ENCODE data around the gene POTEC. TPM values are rescaled to one million over a fixed set of nuclear protein-coding genes. Genes with fewer than 3 reads are reported as not detected.
"Not testable (repeated sequence)": the region's sequence is repeated elsewhere in the genome, so short reads cannot be mapped to it uniquely, and the experiment has no call there.

Gene POTEC
- total RNA-seq, 1 donor from 2014 or later = not detected

DNA sequence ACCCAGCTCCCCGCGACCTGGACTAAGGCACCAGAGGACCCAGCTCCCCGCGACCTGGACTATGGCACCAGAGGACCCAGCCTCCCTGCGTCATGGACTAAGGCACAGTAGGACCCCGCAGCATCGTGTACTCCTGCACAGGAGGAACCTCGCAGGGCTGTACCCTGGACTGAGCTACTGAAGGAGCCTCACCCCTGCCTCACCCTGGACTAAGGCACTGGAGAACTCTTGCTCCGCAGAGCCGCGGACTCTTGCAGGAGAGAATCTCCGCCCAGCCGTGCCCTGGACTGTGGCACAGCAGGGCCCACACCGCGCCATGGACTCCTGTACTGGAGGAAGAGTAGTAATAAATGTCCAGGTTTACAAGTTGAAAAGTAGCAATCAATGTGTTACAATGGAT is 67.9 kb downstream of the POTEC start:
- ATAC-seq (ENCODE audit: low read depth); DNase-seq; H3K27me3 Mint-ChIP-seq; H3K27ac Mint-ChIP-seq; H3K4me1 Mint-ChIP-seq; H3K9me3 Mint-ChIP-seq; H3K4me3 Mint-ChIP-seq; intact Hi-C loops (cut with micrococcal nuclease); CTCF ChIA-PET; H3K36me3 Mint-ChIP-seq (ENCODE audit: low read depth); POLR2A ChIA-PET: not testable (repeated sequence)

DNA sequence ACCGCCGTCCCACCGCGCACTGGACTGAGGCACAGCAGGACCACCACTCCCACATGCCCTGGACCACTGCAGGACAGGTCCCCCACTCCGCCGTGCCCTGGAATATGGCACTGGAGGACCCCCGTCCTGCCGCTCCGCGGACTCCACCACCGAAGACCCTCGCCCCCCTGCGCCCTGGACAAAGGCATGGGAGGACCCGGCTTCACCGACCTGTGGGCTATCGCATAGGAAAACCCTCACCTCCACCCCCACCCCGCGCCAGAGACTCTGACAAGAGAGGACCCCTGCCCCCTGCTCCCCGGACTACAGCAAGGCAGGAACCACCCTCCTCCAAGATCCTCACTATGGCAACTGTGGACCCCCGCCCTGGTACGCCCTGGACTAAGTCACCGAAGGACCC is 68.6 kb downstream of the POTEC start:
- H3K36me3 Mint-ChIP-seq (ENCODE audit: low read depth); H3K27me3 Mint-ChIP-seq; intact Hi-C loops (cut with micrococcal nuclease); CTCF ChIA-PET; POLR2A ChIA-PET; H3K4me1 Mint-ChIP-seq; H3K9me3 Mint-ChIP-seq; DNase-seq; H3K4me3 Mint-ChIP-seq; H3K27ac Mint-ChIP-seq; ATAC-seq (ENCODE audit: low read depth): not testable (repeated sequence)

DNA sequence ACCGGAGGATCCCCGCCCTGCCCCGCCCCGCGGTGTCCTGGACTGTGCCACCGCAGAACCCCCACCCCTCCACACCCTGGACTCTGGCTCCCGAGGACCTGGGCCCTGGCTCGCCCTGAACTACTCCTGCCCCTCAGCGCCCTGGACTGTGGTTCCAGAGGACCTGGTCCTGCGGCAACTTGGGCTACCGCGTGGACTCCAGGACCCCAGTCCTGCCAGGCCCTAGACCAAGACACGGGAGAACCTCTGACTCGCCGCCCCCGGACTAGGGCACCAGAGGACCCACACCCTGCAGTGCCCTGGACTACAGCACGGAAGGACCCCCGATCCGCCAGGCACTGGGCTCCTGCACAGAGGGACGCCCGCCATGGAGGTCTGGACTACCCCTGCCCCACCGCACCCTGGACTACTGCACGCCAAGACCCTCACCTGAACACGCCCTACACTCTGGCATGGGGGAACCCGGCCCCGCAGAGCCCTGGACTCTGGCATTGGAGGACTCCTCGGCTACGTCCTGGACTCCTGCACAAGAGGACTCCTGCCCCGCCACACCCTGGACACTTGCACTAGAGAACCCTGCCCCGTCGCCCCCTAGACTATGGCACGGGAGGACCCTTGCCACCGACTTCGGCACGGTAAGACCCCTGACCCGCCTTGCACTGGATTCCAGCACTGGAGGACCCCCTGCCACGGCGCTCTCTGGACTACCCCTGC is 69.2 kb downstream of the POTEC start:
- POLR2A ChIA-PET = not testable (repeated sequence)

DNA sequence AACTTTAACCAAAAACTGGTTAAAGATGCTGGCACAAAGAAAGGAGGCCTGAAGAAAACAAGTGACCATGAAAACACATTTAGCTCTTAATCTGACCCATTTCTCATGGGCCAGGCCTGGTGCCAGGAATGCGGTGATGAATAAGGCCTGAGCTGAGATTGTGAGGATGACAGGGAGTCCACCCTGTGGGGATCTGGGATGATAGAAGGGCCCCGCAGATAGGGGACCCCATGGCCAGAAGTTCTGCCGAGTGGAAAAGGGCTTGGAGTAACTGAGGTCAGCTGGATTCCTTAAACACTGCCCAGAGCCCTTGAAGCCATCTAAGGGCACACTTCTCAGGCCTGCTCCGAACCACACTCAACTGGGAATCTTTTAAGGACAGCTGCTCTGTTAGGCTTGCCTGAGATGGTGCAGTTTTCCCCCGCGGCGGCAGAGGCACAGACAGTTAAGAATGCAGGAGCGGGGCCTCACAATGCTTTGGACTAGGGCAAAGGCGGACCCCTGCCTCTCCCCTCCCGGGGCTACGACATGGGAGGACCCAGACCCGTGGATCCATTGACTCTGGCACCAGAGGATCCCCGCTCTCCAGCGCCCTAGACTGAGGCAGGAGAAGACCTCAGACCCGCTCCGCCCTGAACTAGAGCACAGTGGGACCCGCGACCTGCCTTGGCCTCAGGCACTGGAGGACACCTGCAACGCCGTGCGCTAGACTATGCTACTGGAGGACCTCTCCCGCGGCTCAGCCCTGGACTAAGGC is 70.0 kb downstream of the POTEC start:
- H3K27ac Mint-ChIP-seq; H3K4me3 Mint-ChIP-seq; ATAC-seq (ENCODE audit: low read depth); DNase-seq; intact Hi-C loops (cut with micrococcal nuclease); H3K9me3 Mint-ChIP-seq; POLR2A ChIA-PET; H3K36me3 Mint-ChIP-seq (ENCODE audit: low read depth); H3K4me1 Mint-ChIP-seq; CTCF ChIA-PET; H3K27me3 Mint-ChIP-seq: not testable (repeated sequence)

More for the DNA sequence above, 69.2 kb downstream of the POTEC start:
- DNase-seq; H3K9me3 Mint-ChIP-seq; ATAC-seq (ENCODE audit: low read depth); H3K36me3 Mint-ChIP-seq (ENCODE audit: low read depth); H3K4me1 Mint-ChIP-seq; H3K4me3 Mint-ChIP-seq; H3K27me3 Mint-ChIP-seq; CTCF ChIA-PET; intact Hi-C loops (cut with micrococcal nuclease); H3K27ac Mint-ChIP-seq: not testable (repeated sequence)

DNA sequence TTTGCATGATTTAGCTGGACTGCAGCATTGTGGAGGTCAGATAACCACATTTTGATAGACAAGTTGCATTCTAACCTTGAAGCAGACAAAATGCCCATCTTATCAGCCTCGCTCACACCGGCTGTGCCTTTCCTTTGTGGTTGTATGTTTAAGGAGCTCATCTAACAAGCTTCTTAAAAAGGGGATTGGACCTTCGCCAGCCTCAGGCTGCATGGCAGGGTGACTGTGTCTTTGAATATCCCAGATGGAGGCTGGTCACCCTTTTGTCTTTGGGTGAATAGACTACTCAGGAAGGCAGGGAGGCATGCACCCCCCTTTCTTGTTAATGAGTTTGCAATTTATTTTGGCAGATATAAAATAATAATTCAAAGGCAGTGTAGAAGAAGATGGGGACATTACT is 72.1 kb downstream of the POTEC start:
- POLR2A ChIA-PET; H3K27ac Mint-ChIP-seq; H3K4me1 Mint-ChIP-seq; H3K9me3 Mint-ChIP-seq; H3K4me3 Mint-ChIP-seq; H3K27me3 Mint-ChIP-seq; CTCF ChIA-PET; intact Hi-C loops (cut with micrococcal nuclease); H3K36me3 Mint-ChIP-seq (ENCODE audit: low read depth); DNase-seq; ATAC-seq (ENCODE audit: low read depth): not testable (repeated sequence)

DNA sequence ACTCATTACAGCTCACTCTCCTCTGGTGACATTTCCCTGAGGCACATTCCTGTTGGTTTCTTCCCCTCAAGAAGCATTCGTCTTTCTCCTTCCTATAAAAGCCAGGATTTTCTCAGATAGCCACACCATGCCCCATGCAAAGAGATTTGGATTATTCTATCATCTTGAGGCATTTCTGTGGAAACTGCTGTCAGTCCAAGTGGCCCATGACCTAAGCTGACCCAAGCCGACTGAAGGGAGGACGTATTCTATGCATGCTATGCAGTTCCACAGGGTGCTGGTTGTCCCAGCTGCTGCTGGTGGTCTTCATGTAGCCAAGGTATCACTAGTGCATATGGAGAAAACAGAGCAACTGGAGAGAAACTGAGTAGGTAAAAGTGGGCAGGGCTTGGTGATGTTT is 73.0 kb downstream of the POTEC start:
- H3K27ac Mint-ChIP-seq; H3K9me3 Mint-ChIP-seq; POLR2A ChIA-PET; intact Hi-C loops (cut with micrococcal nuclease); CTCF ChIA-PET; H3K4me3 Mint-ChIP-seq; H3K4me1 Mint-ChIP-seq; H3K27me3 Mint-ChIP-seq; DNase-seq; H3K36me3 Mint-ChIP-seq (ENCODE audit: low read depth); ATAC-seq (ENCODE audit: low read depth): not testable (repeated sequence)

DNA sequence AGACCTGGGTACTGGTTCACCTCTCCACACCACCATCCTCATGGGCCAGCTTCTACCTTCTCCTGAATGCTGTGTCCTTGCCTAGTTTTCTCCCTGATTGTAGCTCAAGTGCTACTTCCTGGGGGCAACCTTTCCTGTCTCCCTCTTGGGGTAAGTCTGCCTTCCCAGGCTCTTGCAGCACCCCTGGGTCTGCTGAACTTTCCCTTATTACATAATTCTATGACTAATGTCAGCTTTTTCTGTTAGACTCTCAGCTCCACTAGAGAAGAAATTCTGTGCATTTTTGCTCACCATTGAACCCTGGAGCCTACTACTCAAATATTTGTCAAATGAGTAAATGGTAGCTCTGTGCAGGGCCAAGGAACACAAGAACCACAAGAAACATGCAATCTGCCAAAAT is 73.4 kb downstream of the POTEC start:
- H3K4me3 Mint-ChIP-seq; H3K4me1 Mint-ChIP-seq; H3K27me3 Mint-ChIP-seq; H3K36me3 Mint-ChIP-seq (ENCODE audit: low read depth); CTCF ChIA-PET; H3K9me3 Mint-ChIP-seq; intact Hi-C loops (cut with micrococcal nuclease); POLR2A ChIA-PET; H3K27ac Mint-ChIP-seq; DNase-seq; ATAC-seq (ENCODE audit: low read depth): not testable (repeated sequence)

DNA sequence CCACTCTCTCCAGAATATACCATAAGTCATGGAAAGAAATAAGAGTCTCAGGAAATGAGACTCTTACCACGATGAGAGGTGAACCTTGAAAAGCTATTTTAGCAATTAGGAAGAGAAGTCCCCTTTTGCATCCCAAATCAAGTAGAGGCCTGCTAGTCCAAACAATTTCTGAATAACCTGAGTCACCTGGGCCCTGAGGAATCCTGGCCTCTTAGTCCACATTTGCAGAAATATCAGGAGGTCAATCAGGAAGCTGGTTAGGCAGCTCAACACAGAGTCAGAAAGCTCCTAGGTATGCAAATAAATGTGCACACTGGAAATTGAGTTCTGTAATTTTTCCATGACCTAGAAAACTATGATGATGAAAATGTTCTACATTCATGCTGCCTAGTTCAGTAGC is 77.4 kb downstream of the POTEC start:
- H3K27ac Mint-ChIP-seq; H3K36me3 Mint-ChIP-seq (ENCODE audit: low read depth); H3K4me3 Mint-ChIP-seq; POLR2A ChIA-PET; H3K4me1 Mint-ChIP-seq; H3K9me3 Mint-ChIP-seq; CTCF ChIA-PET; ATAC-seq (ENCODE audit: low read depth); H3K27me3 Mint-ChIP-seq; intact Hi-C loops (cut with micrococcal nuclease); DNase-seq: not testable (repeated sequence)

Other genes starting within 250 kb of the POTEC start
- not detected in 2 replicates for gene ANKRD30B, start 204.6 kb upstream of the POTEC start, total RNA-seq

Data from activated B cell treated with CpG ODN at 0.5 μM for 24 hours (primary cell).